NOMO-1 treated with dmso at 0.1 percent for 144 hours (cell line): ENCODE measurements around the gene POU3F3.

Source experiments
- DNase-seq: peaks from one replicate; lab custom pipeline; 2025; ENCODE audit not compliant: unreplicated experiment; lab: John Stamatoyannopoulos, UW

The POU3F3 gene

DNA sequence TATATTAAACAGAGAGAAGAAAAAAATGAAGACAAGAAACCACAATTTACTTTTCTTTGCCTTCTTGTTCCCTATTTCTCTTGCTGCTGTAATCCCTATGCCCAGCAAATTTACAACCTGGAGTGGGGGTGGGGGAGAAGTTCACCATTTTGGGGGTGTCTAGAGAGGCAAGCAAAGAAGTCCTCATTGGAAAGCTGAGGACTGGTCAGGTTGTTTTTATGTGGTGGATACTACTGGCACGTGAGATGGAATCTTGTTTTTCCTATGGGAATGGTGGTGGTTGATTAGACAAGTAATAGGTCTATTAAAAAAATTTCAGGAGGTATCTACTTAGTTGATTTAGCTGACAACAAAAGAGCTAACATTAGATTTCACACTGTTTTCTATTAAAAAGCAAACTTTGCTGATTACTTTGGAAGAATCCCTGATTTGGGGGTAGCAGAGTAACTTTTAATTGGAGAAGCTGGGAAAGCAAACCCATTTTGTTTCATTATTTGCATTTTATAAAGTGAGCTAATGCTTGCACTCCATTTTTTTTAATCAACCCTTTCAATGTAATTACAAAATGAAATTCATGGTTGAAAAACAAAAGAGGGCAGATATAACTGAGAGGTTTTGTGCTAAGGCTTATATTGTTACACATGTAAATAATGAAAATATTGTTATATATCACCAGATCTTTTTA, 6.0 kb downstream of the POU3F3 start:
- no peak for DNase-seq

DNA sequence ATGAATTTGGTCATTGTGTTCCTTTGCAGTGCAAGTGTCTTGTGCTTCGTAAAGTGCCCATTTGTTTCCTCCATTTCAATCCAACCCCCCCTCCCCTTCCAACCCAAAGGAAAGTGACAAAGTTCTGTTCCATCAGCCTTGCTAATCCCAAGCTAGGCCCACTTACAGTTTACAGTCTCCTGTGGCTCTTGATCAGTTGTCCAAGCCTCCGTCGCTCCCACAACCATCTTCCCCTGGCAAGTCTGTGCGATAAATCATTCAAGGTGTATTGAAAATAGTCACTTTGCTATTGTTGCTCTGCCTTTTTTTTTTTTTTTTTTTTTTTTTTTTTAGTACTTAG, 6.5 kb downstream of the POU3F3 start:
- no peak for DNase-seq

DNA sequence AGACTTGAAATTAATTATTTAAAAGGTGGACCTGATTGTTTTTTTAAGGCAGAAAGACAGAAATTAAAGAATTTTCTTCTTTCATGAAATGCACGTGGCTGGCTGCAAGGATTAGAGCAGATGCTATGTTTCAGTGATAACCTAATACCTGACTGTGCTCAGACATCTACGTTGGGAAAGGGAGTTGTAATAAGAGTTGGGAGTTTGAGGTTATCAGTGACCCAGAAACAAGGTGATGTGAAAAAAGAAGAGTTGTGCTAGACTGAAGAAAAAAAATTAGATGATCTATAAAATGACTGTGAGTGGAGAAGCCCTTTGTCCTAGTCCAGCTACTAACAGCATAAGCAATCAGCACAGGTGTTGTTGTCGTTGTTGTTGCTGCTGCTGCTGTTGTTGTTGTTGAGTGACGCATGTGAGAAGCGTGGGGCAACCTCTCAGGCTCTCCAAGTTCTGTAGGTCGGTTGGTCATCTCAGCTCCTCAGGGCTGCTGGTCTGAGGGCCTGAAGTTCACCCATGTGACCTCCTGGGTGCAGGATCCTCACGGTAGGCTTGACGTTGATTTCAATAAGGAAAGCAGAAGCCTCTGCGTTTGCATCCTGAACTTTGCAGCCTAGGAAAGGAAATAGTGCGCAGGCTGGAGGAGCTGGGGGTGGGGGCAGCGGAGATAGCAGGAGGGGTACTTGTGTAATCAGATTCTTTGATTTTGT, 7.6 kb downstream of the POU3F3 start:
- no peak for DNase-seq

DNA sequence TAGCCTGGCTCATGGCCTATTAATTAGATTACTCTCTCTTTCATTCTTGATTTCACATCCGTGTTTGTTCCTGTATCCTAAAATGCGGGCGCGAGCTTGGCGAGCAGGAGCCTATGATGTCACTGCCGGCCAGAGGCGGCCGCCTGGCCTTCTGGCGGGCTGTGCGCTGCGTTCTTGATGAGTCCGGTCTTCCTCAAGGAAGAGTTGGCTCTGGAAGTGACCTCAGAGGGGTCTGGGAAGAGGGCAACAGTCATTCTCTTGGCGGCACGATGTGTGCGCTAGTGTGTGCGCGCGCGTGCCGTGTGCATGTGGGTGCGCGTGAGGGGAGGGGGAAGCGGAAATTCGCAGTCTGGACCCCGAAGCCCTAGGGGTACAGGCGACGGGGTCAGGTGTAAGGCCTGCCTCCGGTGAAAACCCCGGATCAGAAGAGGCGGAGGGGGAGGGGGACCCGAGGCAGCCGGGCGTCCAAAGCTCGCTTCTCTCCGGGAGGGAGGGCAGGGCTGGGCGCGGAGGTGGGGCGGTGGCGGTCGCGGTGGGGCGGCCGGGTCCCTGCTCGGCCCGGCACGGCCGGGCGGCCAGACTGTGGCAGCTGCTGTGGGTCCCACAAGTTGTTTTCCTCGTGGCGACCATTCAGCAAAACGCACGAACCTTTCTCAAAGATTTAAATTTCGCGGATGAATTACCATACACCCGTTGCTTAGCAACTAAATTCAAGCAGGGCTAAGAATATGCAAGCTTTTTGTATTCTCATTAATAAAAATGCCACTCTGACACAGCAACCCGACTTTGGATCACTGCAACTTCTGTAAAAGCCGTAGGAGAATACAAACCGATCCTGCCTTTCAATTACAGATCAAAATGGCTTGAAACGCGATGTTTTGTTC, 8.4 kb downstream of the POU3F3 start:
- no peak for DNase-seq

DNA sequence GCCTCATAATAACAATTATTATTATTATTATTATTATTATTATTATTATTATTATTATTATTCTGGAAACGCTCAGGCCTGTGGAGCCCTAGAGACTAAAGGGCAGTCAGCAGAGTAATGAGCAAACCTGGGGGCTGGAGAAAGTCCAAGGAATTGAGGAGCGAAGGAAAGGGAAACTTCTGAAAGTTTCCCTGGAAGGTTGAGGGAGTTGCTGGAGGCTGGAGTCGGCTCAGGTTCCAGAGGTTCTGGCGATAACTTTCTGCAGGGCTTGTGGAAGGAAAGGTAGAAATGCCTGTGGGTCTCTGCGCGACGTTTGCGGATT, 9.2 kb downstream of the POU3F3 start:
- no peak for DNase-seq

DNA sequence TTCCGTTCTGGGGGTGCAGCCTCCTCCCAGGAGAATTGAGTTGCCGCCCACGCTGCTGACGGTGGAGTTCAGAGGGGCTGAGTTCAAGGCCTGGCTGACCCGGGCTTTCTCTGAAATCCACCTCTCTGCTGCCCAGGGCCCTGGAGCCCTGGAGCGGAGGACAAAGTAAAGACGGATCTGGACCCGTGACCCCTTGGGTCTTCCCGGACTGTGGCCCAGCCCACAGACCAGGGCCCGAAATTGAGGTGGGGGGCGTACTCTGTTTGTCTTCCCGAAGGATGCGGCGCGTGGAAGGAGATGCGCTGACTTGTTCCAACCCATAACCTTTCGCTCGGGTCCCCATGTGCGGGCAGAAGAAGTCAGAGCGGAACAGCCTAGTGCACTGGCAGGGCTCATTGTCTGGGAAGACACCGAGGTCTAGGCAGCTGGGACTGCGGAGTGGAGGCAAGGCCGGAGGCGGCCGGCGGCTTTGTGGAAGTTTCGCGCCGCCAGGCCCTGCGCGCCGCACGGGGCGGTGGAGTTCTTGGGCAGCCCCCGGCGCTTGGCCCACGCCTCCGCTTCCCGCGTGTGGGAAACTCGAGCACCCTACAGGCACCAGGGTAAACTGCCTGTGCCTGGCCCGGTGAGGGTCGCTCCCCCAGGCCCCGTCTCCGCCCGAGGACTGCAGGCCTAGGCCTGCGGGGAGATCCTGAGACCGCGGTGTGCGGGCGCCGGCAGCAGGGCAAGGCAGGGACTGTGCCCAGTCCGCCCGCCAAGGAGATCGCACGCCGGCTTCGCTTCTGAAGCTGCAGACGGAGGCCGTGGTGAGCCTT, 9.8 kb downstream of the POU3F3 start:
- no peak for DNase-seq

DNA sequence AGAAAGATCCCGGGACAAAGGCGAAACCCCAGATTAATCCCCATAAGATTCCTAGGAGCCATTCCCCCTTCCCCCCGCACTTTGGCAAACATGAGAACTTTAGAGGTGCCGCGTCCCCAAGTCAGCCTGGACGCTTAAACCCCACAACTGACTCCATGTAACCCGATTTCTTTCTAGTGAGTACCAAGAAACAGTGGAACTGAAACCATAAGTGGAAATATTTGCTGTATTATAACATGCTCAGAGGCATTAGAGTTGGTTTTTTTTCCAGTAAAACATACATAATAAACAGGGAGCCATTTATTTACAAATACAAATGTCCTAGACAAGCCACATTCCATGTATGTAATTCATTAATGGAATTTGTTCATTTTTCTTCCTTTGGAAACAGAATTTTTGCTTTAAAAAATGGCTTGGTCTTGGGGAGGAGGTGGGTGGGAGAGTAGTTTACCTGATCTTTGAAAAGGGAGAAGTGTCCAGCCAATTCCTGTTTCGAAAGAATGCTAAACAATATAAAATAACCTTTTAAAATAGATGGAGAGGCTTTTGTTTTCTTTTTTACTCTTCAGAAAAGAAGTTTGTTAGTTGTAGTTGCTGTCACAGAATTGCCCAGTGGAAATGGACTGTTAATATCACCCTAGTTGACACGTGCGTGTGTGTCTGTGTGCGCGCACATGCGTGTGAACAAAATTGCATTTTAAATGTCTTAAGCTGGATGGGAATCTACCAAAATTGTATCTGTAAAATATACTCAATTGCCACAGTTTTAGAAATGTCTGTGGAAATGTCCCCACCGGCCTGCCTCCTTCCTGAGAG, 10.6 kb downstream of the POU3F3 start:
- no peak for DNase-seq

DNA sequence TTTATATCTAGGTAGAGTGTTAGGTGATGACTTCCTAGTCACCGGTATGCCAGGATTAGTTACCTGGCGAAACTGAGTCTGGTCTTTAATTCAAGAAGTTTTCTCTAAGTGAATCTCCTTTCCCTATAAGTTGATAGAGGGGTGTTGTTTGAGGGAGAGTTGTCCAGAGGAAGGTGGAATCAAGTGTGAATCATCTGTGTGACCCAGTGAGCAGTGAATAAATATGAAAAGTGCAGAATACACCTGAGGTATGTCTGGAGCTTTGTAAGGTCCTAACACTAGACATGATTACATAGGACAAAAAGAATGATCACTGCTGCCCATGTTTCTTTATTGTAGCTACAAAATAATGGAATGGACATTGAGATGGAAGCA, 11.2 kb downstream of the POU3F3 start:
- DNase-seq, result no peak

DNA sequence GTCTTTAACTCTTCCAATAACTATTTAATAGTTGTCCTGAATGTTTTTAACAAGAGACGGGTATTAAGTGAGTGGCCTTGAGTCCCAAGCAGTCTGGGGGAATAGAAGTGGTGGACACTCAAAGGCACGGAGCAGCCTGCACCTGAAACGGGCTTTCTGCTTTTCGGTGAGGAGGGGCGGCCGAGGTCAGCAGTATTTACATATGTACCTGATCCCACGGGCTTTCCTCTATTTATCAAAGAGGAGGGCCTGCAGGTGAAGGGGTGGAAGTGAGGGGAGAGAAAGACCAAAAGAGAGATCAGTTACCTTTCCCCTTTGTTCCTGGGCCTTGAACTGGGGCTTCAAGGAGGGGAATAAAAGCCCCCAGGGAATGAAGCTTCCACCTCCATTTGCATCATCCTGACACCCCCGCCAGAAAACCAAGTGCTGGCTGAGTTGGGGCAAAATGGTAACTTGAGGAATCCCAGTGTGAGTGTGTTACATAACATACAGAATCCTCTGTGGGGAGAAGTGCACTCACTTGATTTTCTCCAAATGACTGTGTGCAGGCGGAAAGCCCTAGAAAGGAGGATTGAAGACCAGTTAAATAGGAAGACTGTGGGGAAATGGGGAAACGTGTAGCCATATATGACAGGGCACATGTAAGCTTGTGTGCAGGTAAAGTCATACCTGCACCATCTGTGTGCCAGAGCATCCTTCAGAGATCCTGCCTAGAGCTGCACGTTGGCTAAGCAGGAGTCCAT, 12.4 kb downstream of the POU3F3 start:
- no peak for DNase-seq

DNA sequence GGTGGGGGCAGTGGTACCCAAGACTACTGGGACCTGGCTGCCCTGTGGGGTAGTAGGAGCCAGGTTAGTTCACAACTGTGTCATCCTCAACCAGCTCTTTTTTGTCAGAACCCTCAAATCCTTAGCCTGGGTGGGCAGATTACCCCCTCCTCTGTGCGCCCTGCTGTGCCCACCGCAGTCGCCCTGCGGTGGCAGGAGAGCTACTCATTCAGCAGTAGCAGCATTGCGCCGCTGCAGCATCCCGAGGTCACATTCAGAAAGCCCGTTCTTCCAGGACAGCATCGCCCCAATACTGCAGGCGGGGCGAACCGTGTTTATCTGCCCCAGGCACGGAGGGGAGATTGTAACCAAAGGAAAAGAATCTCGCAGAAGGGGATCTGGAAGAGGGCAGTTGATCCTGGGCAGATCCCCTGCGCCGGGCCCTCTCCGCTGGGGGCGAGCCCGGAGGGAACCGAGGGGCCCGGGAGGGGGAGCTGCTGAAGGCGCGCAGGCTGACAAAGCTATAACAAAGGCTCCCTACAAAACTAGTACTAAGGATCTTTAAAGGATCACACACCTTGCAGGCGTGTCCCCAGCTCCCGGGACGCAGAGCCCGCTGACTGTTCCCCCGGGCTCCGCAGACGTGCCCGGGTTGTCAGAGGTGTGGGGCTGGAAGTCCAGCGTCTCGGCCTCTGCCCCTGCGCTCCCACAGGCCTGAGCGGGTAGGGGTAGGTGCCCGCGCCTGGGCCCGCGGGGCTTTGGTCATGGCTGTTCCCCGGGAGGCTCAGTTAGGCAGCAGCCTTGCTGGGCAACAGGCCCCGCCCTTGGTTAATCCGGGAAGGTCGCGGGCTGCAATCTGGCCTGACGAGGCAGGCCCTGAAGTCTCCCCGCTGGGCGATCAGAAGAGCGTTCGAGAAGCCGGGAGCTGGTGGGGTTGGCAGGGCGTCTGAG, 13.2 kb downstream of the POU3F3 start:
- DNase-seq, result no peak

DNA sequence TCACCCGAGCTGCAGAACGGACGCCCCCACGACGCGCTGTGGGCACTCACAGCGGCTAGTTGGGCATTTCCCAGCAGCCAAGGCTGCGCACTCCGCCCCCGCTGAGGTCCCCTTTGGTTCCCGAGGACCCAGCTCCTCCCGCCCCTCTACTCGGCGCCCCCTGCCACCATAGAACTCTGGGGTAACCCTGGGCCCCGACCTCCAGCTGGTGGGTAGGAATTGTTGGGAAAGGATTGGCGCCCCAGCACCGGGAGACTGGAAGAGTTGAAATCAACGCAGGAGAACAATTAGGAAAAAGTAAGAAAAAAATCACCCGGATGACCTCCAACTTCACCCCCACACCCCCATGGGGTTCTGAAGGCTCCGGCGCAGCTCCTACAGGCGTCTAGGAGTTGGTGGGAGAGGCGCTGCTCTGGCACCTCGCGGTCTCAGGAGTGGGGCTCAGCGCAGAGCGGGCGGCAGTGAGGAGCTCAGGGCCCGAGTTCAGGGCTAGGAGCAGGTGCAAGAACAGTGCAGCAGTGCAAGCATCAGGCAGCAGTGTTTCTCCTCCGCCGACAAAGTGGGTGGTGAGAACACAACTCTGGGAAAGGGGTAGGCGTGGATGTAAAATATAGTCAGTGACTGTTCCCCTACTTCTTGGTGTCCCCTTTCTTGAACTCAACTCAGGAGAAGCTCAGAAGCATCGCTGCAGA, 14.0 kb downstream of the POU3F3 start:
- DNase-seq, result no peak

DNA sequence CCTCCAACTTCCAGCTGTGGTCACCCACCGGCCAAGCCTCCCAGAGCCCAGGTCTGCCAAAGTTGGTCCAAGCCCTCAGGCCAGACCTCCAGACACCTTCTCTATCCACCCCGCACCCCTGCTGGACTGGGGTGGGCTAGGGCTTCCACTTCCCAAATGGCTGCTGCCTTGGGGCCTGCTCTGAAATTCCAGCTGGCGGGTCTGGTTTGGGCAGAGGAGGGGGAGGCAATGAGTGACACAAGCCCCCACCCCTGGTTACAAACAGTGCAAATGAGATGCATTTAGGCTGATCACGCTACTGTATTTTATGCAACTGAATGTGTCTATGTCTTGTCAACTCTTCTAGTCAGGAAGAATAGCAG, 14.6 kb downstream of the POU3F3 start:
- no peak for DNase-seq

DNA sequence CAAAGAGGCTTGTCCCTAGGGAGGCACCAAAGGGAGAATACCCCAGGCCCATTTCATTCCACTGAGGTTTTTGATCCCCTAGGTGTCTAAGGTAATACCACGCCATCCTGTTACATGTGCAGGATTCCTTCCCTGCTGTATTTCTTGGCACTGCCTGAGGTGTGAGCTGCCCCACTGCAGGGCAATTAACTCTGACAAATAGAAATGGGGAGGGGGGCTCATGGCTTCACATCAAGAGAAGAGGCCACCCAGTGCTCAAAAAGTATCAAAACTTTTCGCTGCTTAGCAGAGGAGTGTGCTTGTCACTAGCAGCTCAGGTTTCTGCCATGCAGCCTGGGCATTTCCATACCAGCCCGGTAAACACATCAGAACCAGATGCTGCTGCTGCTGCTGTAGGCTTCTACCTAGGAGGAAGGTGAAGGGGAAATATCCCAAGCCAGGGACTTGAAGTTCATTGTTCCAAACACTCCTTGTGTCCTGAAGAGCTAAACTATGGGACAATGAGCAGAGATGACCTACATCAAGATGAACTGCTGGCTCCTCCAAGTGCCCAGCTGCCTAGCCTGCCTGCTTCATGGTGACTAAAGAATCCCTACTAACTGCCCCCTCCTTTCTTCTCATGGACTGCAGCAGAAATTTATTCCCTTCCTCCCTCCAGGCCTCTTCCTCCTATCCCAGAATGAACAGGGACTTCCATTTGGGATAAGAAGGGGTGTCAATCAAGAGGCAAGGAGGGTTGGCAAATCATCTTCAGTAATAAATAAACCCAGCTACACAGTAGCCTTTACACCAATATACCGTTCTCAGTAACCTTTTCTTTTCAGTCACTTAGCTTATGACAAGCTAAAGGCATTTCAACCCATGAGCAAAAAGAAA, 16.4 kb downstream of the POU3F3 start:
- no peak for DNase-seq

DNA sequence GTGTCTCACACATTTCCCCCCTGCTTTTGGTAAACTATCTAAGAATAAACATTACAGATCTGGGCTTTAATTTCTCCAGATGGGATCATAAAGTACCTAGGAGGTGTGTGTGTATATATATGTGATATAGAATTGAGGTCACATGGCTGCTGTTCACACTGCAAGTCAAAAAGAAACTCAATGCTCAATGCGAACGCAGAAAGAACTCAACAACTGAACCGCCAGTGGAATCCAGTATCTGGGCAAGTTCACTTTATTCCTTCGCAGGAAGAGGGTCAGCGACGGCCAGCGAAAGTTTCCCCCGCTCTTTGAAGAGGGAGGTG, 17.7 kb downstream of the POU3F3 start:
- DNase-seq, result no peak

DNA sequence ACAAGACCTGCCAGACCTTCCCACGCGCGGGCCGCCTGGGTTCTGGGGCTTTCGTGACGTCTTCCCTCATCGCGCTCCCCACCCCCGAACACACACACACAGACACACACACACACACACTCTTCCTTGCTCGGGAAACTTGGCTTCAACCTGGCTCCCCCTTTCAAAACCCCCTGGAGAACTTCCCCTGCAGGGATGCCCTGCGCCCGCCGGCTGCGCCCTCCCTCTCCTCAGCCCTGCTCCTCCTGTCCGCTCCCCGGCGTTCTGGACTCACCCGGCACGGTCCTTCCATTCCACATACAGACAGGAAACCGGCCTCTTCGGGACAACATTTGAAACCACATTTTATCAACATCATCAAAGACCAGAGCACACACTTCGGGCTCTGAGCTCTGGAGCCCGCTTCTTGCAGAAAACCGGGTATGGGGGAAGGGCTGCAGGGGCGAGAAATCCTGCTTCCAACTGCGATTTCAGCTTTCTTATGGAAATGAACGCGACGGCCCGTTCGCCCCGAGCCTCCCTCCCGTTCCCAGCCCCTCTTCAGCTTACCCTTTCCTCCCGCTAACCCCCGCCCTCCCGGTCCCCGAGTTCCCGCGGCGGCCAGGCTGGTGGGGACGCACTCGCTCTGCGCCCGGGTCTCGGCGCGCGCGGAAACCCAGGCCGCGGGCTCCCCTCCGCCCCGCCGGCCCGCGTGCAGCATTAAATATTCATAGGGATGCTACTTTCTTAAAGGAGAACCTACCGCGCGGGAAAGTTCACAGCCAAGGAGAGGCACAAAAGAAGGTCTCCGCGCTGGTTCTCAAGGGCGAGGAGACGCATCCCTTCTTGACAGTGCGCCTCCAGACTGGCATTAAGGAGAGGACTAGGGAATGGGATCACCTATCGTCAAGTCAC, 18.3 kb downstream of the POU3F3 start:
- no peak for DNase-seq

DNA sequence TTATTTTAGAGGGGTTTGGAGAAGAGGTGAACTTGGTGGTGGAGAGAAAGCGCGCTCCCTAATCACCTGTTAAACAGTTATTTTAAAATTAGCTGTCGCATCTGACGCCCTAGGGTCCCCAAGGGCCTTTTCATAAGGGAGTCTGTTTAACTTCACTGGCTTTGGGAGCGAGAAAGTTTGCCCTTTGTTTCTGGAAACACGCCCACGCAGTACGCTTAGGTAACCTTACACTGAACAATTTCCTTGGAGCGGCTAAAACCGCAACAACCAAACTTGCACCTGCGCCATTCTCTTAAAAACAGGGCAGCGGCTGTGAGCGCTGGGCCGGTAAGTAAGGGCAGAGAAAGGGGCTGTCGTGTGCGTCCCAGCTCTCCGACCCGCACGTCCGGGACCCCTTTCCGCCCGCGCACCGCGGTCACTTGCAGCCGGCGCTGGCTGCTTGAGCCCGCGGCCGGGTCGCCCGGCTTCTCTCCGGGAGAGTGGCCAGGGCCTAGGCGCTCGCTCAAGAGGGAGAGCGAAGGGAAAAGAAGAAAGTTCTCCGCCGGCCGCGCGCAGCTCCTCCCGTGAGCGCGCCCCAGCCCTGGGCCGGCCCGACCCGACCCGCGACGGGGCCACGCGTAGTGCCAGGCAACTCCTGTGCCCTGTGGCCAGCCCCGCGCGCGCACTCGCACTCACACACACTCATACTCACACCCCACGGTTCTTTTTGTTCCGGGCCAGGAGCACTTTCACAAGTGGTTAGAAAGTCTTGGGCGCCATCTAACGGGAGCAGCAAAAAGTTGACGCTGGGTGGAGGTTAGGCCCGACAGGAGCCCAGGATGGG, 19.2 kb downstream of the POU3F3 start:
- no peak for DNase-seq
